WTC11 (cell line): ENCODE data around the gene KRT6C. TPM values are rescaled to one million over a fixed set of nuclear protein-coding genes. Genes with fewer than 3 reads are reported as not detected.

ENCODE experiments used
- ATAC-seq: fragments of 200-7000 bp; cut with Tn5 transposase; 2 replicates; pipeline ENCODE4 v1.10.0; 2021; ENCODE audit warnings: mild to moderate bottlenecking, moderate library complexity
- CTCF ChIA-PET: fragments of 300-600 bp; sonication (Branson Sonifier 250); formaldehyde crosslinking; loops from one replicate; lab custom pipeline; 2021; ENCODE audit warnings: antibody characterized with exemption; lab: Charles Lee
- POLR2A ChIA-PET: fragments of 350-600 bp; sonication (Branson Sonifier 250); formaldehyde crosslinking; loops from one replicate; lab custom pipeline; 2021; ENCODE audit warnings: antibody characterized with exemption; lab: Charles Lee
- DNase-seq: peaks from one replicate; pipeline ENCODE4 v3.0.0; 2021; ENCODE audit warnings: low spot score
- H3K27ac Mint-ChIP-seq: 2 replicates; pipeline ENCODE4 v1.8.0; 2021; ENCODE audit warnings: mixed read lengths
- H3K27me3 Mint-ChIP-seq: 2 replicates; pipeline ENCODE4 v1.8.0; 2021; ENCODE audit warnings: low read depth, mild to moderate bottlenecking, moderate library complexity, mixed read lengths
- H3K36me3 Mint-ChIP-seq: 2 replicates; pipeline ENCODE4 v1.8.0; 2021; ENCODE audit warnings: mixed read lengths
- H3K4me1 Mint-ChIP-seq: 2 replicates; pipeline ENCODE4 v1.8.0; 2022; ENCODE audit warnings: mixed read lengths
- H3K4me3 Mint-ChIP-seq: 2 replicates; pipeline ENCODE4 v1.8.0; 2021; ENCODE audit warnings: mild to moderate bottlenecking, moderate library complexity, mixed read lengths
- H3K9me3 Mint-ChIP-seq: 2 replicates; pipeline ENCODE4 v1.8.0; 2021; ENCODE audit warnings: mixed read lengths
- CREB1 ChIP-seq: sonication (generic); formaldehyde crosslinking; IDR thresholded peaks from 2 replicates; pipeline ENCODE4 v1.8.0; 2023; ENCODE audit warnings: mild to moderate bottlenecking, missing genetic modification reagents
- FOXP1 ChIP-seq: sonication (generic); formaldehyde crosslinking; IDR thresholded peaks from 2 replicates; pipeline ENCODE4 v1.8.0; 2022; ENCODE audit warnings: missing genetic modification reagents, mild to moderate bottlenecking, moderate library complexity, borderline replicate concordance
- JUN ChIP-seq: sonication (generic); formaldehyde crosslinking; IDR thresholded peaks from 2 replicates; pipeline ENCODE4 v1.8.0; 2023; ENCODE audit warnings: mild to moderate bottlenecking, missing genetic modification reagents
- KAT7 ChIP-seq: sonication (generic); formaldehyde crosslinking; IDR thresholded peaks from 2 replicates; pipeline ENCODE4 v1.8.1; 2023; ENCODE audit warnings: missing genetic modification reagents, mild to moderate bottlenecking, borderline replicate concordance
- MXD4 ChIP-seq: fragments of 250-450 bp; sonication (Bioruptor Pico); IDR thresholded peaks from 2 replicates; pipeline ENCODE4 v1.8.0; 2021; ENCODE audit warnings: mild to moderate bottlenecking, moderate library complexity, borderline replicate concordance
- MYBL2 ChIP-seq: sonication (generic); formaldehyde crosslinking; IDR thresholded peaks from 2 replicates; pipeline ENCODE4 v1.8.1; 2023; ENCODE audit warnings: mild to moderate bottlenecking, moderate library complexity, missing genetic modification reagents
- NFATC4 ChIP-seq: fragments of 250-450 bp; sonication (Bioruptor Pico); IDR thresholded peaks from 2 replicates; pipeline ENCODE4 v1.9.0; 2021; ENCODE audit warnings: mild to moderate bottlenecking
- NFE2L1 ChIP-seq: sonication (generic); formaldehyde crosslinking; IDR thresholded peaks from 2 replicates; pipeline ENCODE4 v1.8.1; 2023; ENCODE audit warnings: missing genetic modification reagents
- NR1H2 ChIP-seq: sonication (generic); formaldehyde crosslinking; IDR thresholded peaks from 2 replicates; pipeline ENCODE4 v1.9.0; 2021; ENCODE audit warnings: mild to moderate bottlenecking, moderate library complexity, missing genetic modification reagents
- PRRX2 ChIP-seq: fragments of 250-450 bp; sonication (Bioruptor Pico); IDR thresholded peaks from 2 replicates; pipeline ENCODE4 v1.8.0; 2021; ENCODE audit warnings: mild to moderate bottlenecking
- RORB ChIP-seq: fragments of 250-450 bp; sonication (Bioruptor Pico); IDR thresholded peaks from 2 replicates; pipeline ENCODE4 v1.9.0; 2021; ENCODE audit warnings: mild to moderate bottlenecking
- SP1 ChIP-seq: sonication (generic); formaldehyde crosslinking; conservative IDR thresholded peaks from 2 replicates; pipeline ENCODE4 v1.8.1; 2022; ENCODE audit warnings: missing genetic modification reagents
- TCF7 ChIP-seq: sonication (generic); formaldehyde crosslinking; IDR thresholded peaks from 2 replicates; pipeline ENCODE4 v1.8.0; 2022; ENCODE audit warnings: mild to moderate bottlenecking, low read depth, missing genetic modification reagents, moderate library complexity
- ZNF416 ChIP-seq: fragments of 250-450 bp; sonication (Bioruptor Pico); IDR thresholded peaks from 2 replicates; pipeline ENCODE4 v1.9.0; 2021; ENCODE audit warnings: mild to moderate bottlenecking, inconsistent platforms
- total RNA-seq: library from RNA; stranded (reverse); gene quantifications from 3 replicates; pipeline ENCODE4 v1.2.3, GENCODE V29; 2021
- TF ChIP-seq, protein P1 (sequence below): sonication (generic); formaldehyde crosslinking; IDR thresholded peaks from 2 replicates; pipeline ENCODE4 v1.8.0; 2023; ENCODE audit warnings: mild to moderate bottlenecking, missing genetic modification reagents
- TF ChIP-seq, protein P2 (sequence below): fragments of 250-450 bp; sonication (Bioruptor Pico); conservative IDR thresholded peaks from 2 replicates; pipeline ENCODE4 v1.9.0; 2021; ENCODE audit warnings: mild to moderate bottlenecking
- TF ChIP-seq, protein P3 (sequence below): sonication (generic); formaldehyde crosslinking; IDR thresholded peaks from 2 replicates; pipeline ENCODE4 v1.8.1; 2023; ENCODE audit warnings: mild to moderate bottlenecking, moderate library complexity, missing genetic modification reagents
- TF ChIP-seq, protein P4 (sequence below): fragments of 250-450 bp; sonication (Bioruptor Pico); IDR thresholded peaks from 2 replicates; pipeline ENCODE4 v1.9.0; 2021; ENCODE audit warnings: mild to moderate bottlenecking, borderline replicate concordance
- TF ChIP-seq, protein P5 (sequence below): sonication (generic); formaldehyde crosslinking; IDR thresholded peaks from 2 replicates; pipeline ENCODE4 v1.8.0; 2023; ENCODE audit warnings: missing genetic modification reagents
- TF ChIP-seq, protein P6 (sequence below): sonication (generic); formaldehyde crosslinking; IDR thresholded peaks from 2 replicates; pipeline ENCODE4 v1.8.1; 2022; ENCODE audit warnings: missing genetic modification reagents, borderline replicate concordance
- TF ChIP-seq, protein P7 (sequence below): sonication (generic); formaldehyde crosslinking; IDR thresholded peaks from 2 replicates; pipeline ENCODE4 v1.8.0; 2022; ENCODE audit warnings: mild to moderate bottlenecking, missing genetic modification reagents

The KRT6C gene
- total RNA-seq, 1 experiment from 2014 or later, result not detected

DNA sequence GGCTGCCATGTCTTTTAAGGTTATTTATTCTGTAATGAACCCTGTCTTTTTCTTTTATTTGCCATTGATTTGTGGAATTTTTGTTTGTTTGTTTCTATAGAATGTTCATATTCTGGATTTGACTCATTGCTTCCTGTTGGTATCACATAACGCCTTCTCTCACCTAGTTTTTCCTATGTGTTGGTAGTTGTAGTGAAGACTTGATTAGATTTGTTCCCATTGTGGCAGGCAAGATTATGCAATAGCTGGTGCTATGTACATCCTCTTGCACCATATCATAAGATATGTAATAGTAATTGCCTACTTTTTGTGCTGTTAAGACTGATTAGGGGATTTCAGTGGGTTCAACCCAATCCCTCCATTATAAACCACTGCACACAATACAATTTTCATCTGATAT is 17.8 kb downstream of the KRT6C start (continued):
- TF ChIP-seq, protein P1, sequence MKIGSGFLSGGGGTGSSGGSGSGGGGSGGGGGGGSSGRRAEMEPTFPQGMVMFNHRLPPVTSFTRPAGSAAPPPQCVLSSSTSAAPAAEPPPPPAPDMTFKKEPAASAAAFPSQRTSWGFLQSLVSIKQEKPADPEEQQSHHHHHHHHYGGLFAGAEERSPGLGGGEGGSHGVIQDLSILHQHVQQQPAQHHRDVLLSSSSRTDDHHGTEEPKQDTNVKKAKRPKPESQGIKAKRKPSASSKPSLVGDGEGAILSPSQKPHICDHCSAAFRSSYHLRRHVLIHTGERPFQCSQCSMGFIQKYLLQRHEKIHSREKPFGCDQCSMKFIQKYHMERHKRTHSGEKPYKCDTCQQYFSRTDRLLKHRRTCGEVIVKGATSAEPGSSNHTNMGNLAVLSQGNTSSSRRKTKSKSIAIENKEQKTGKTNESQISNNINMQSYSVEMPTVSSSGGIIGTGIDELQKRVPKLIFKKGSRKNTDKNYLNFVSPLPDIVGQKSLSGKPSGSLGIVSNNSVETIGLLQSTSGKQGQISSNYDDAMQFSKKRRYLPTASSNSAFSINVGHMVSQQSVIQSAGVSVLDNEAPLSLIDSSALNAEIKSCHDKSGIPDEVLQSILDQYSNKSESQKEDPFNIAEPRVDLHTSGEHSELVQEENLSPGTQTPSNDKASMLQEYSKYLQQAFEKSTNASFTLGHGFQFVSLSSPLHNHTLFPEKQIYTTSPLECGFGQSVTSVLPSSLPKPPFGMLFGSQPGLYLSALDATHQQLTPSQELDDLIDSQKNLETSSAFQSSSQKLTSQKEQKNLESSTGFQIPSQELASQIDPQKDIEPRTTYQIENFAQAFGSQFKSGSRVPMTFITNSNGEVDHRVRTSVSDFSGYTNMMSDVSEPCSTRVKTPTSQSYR (CRISPR knock-in tag), result no peak
- TF ChIP-seq, protein P2, sequence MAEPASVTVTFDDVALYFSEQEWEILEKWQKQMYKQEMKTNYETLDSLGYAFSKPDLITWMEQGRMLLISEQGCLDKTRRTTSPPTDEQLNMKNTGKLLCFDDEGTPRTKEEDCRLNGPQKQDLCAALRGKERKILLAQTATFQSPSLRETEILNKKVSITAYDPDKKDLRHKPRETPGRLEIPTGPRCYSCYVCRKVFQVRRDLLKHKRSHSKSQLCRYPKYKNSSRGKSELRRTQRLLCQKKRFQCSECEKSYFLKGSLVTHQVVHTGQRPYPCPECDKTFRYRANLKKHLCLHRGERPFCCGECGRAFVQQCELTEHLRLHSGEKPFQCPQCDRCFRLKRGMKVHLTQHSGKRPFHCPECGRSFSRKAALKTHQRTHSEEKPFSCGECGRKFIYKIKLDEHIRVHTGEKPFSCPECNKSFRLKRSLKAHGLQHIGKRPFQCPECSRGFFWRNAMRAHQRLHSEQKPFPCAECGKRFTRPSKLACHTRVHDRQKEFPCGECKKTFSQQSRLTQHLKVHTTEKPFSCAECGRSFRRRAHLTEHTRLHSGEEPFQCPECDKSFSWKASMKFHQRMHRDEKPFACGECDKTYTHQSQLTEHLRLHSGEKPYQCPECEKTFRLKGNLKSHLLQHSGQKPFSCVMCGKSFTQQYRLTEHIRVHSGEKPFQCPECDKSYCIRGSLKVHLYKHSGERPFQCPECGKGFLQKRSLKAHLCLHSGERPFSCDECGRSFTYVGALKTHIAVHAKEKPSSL (CRISPR knock-in tag), result no peak
- TF ChIP-seq SP1 (CRISPR knock-in tag), result no peak
- no peak for TF ChIP-seq KAT7 (CRISPR knock-in tag)
- TF ChIP-seq NFE2L1 (CRISPR knock-in tag), result no peak
- no peak for TF ChIP-seq JUN (CRISPR knock-in tag)
- TF ChIP-seq, protein P3, sequence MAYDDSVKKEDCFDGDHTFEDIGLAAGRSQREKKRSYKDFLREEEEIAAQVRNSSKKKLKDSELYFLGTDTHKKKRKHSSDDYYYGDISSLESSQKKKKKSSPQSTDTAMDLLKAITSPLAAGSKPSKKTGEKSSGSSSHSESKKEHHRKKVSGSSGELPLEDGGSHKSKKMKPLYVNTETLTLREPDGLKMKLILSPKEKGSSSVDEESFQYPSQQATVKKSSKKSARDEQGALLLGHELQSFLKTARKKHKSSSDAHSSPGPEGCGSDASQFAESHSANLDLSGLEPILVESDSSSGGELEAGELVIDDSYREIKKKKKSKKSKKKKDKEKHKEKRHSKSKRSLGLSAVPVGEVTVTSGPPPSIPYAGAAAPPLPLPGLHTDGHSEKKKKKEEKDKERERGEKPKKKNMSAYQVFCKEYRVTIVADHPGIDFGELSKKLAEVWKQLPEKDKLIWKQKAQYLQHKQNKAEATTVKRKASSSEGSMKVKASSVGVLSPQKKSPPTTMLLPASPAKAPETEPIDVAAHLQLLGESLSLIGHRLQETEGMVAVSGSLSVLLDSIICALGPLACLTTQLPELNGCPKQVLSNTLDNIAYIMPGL (CRISPR knock-in tag), result no peak
- TF ChIP-seq MYBL2 (CRISPR knock-in tag), result no peak
- no peak for TF ChIP-seq FOXP1
- TF ChIP-seq, all 79 proteins: peak for 0

DNA sequence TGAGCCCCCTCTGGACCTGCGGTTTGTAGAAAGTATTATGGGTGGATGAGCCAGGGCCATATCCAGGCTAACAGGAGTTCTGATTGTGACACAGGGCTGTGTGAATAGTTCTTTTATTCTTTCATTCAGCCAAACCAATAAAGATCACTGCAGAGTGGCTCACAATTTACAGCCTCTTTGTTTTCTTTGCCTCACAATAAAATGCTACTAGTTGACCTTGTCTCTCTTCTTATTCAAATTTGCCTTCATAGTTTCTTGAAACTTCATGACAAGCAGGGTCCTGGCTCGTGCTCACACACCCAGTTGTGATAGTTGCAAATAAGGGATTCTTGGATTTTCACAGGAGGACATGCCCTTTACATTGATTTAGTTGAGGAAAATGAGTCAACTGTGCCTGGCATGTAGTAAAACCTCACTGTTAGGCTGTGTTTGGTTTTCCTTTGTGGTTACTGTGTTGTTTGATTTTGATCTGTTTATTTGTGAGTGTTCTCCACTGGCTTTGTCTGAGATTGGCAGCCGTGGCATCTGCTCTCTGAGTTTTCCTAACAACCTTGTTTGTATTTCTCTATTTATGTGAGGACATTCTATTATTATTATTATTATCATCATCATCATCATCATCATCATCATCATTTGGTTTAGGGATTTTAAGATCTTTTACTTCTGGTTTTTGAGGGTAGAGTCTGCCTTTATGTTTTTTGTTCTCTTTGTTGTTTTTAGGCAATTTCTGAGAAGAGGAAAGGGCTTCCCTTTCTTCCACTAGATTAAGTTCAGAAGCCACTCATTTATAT is 19.0 kb downstream of the KRT6C start:
- POLR2A ChIA-PET, result no interaction called here
- Mint-ChIP-seq H3K9me3 (peaks cover 3% of the 10 kb centered on the region), H3K27me3 (no peaks in the 10 kb centered on the region; the same call in 1 of the 2 replicates), H3K36me3 (no peaks in the 10 kb centered on the region), H3K4me1 (peaks cover 14% of the 10 kb centered on the region), H3K27ac (peak overlapping the region; percentile 42; the same call in 1 of the 2 replicates), H3K4me3 (no peak overlapping the region)
- CTCF ChIA-PET, result no interaction called here
- ATAC-seq (peak; percentile 62), DNase-seq (no peak)
- TF ChIP-seq MXD4 (no peak), NFE2L1 (CRISPR knock-in tag) (no peak), RORB (CRISPR knock-in tag) (no peak), CREB1 (CRISPR knock-in tag) (no peak), TCF7 (no peak), NR1H2 (no peak), ZNF416 (CRISPR knock-in tag) (no peak), PRRX2 (no peak), NFATC4 (CRISPR knock-in tag) (no peak)
- TF ChIP-seq, protein P4, sequence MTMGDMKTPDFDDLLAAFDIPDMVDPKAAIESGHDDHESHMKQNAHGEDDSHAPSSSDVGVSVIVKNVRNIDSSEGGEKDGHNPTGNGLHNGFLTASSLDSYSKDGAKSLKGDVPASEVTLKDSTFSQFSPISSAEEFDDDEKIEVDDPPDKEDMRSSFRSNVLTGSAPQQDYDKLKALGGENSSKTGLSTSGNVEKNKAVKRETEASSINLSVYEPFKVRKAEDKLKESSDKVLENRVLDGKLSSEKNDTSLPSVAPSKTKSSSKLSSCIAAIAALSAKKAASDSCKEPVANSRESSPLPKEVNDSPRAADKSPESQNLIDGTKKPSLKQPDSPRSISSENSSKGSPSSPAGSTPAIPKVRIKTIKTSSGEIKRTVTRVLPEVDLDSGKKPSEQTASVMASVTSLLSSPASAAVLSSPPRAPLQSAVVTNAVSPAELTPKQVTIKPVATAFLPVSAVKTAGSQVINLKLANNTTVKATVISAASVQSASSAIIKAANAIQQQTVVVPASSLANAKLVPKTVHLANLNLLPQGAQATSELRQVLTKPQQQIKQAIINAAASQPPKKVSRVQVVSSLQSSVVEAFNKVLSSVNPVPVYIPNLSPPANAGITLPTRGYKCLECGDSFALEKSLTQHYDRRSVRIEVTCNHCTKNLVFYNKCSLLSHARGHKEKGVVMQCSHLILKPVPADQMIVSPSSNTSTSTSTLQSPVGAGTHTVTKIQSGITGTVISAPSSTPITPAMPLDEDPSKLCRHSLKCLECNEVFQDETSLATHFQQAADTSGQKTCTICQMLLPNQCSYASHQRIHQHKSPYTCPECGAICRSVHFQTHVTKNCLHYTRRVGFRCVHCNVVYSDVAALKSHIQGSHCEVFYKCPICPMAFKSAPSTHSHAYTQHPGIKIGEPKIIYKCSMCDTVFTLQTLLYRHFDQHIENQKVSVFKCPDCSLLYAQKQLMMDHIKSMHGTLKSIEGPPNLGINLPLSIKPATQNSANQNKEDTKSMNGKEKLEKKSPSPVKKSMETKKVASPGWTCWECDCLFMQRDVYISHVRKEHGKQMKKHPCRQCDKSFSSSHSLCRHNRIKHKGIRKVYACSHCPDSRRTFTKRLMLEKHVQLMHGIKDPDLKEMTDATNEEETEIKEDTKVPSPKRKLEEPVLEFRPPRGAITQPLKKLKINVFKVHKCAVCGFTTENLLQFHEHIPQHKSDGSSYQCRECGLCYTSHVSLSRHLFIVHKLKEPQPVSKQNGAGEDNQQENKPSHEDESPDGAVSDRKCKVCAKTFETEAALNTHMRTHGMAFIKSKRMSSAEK (CRISPR knock-in tag), result no peak
- TF ChIP-seq, protein P5, sequence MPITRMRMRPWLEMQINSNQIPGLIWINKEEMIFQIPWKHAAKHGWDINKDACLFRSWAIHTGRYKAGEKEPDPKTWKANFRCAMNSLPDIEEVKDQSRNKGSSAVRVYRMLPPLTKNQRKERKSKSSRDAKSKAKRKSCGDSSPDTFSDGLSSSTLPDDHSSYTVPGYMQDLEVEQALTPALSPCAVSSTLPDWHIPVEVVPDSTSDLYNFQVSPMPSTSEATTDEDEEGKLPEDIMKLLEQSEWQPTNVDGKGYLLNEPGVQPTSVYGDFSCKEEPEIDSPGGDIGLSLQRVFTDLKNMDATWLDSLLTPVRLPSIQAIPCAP (CRISPR knock-in tag), result no peak
- TF ChIP-seq, protein P6, sequence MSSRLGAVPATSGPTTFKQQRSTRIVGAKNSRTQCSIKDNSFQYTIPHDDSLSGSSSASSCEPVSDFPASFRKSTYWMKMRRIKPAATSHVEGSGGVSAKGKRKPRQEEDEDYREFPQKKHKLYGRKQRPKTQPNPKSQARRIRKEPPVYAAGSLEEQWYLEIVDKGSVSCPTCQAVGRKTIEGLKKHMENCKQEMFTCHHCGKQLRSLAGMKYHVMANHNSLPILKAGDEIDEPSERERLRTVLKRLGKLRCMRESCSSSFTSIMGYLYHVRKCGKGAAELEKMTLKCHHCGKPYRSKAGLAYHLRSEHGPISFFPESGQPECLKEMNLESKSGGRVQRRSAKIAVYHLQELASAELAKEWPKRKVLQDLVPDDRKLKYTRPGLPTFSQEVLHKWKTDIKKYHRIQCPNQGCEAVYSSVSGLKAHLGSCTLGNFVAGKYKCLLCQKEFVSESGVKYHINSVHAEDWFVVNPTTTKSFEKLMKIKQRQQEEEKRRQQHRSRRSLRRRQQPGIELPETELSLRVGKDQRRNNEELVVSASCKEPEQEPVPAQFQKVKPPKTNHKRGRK (CRISPR knock-in tag), result no peak
- TF ChIP-seq, protein P7, sequence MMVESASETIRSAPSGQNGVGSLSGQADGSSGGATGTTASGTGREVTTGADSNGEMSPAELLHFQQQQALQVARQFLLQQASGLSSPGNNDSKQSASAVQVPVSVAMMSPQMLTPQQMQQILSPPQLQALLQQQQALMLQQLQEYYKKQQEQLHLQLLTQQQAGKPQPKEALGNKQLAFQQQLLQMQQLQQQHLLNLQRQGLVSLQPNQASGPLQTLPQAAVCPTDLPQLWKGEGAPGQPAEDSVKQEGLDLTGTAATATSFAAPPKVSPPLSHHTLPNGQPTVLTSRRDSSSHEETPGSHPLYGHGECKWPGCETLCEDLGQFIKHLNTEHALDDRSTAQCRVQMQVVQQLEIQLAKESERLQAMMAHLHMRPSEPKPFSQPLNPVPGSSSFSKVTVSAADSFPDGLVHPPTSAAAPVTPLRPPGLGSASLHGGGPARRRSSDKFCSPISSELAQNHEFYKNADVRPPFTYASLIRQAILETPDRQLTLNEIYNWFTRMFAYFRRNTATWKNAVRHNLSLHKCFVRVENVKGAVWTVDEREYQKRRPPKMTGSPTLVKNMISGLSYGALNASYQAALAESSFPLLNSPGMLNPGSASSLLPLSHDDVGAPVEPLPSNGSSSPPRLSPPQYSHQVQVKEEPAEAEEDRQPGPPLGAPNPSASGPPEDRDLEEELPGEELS, result no peak
